HCT116 (cell line): ENCODE data around the gene TACO1.

ENCODE experiments used
- CTCF ChIP-seq, 3 experiments: fragments of 200-600 bp in 1 of 3; sonication (generic) in 1 of 3; IDR thresholded peaks in 2 of 3; conservative IDR thresholded peaks in 1 of 3; 2 replicates each; pipeline ENCODE4 v1.5.1; 2012 to 2017; ENCODE audit warnings: low read depth in 2 of 3, low read length in 2 of 3, antibody characterized with exemption in 1 of 3, borderline replicate concordance in 1 of 3, control low read depth in 1 of 3, mild to moderate bottlenecking in 1 of 3, mixed read lengths in 1 of 3, mixed run types in 1 of 3, moderate library complexity in 1 of 3; ENCODE audit not compliant: insufficient read depth in 1 of 3
- EZH2 ChIP-seq: fragments of 200-600 bp; sonication (generic); IDR thresholded peaks from 2 replicates; pipeline ENCODE4 v1.6.1; 2017; ENCODE audit warnings: antibody characterized with exemption, mixed run types
- FOSL1 ChIP-seq: IDR thresholded peaks from 2 replicates; pipeline ENCODE4 v1.6.1; 2012; ENCODE audit warnings: low read depth
- MAX ChIP-seq: IDR thresholded peaks from 2 replicates; pipeline ENCODE4 v1.6.1; 2012
- POLR2A ChIP-seq: IDR thresholded peaks from 2 replicates; pipeline ENCODE4 v1.7.0; 2011; ENCODE audit warnings: borderline replicate concordance; ENCODE audit not compliant: insufficient read depth, insufficient read length; ENCODE audit errors: extremely low read depth
- YY1 ChIP-seq: IDR thresholded peaks from 2 replicates; pipeline ENCODE4 v1.6.1; 2011; ENCODE audit warnings: low read length, low read depth, moderate library complexity, mild to moderate bottlenecking; ENCODE audit not compliant: insufficient replicate concordance; ENCODE audit errors: extremely low read depth

GRCh38 chr17:63557416-63557815, 43.3 kb upstream of the TACO1 start:
- no peak for TF ChIP-seq FOSL1
- no peak for TF ChIP-seq CTCF (IDR thresholded peaks at IDR 0.05 in 2 of 3, conservative IDR thresholded peaks at IDR 0.05 in 1 of 3; ENCODE audit: borderline replicate concordance in 1 of 3, insufficient read depth in 1 of 3, low read depth in 2 of 3, low read length in 2 of 3)
- TF ChIP-seq YY1: no peak
- no peak for TF ChIP-seq POLR2A
- no peak for TF ChIP-seq EZH2
- no peak for TF ChIP-seq MAX
